Keratinocyte (primary cell): ENCODE measurements around the gene KCNMB3. TPM values are rescaled to one million over a fixed set of nuclear protein-coding genes. Genes with fewer than 3 reads are reported as not detected.

Experiments used
- DNase-seq: peaks from one replicate; pipeline ENCODE4 v3.0.0-alpha.2; 2011; ENCODE audit warnings: low read depth, missing footprints, low spot score
- FAIRE-seq: peaks from 2 replicates; lab custom pipeline; 2011; peaks lifted over from hg19 to GRCh38; lab: Jason Lieb, UNC
- H2AFZ ChIP-seq: 2 replicates; pipeline ENCODE4 v1.6.0; 2012; ENCODE audit warnings: low read length, control low read depth, inconsistent platforms; ENCODE audit not compliant: control insufficient read depth
- H3K27ac ChIP-seq: 2 replicates; pipeline ENCODE4 v1.5.1; 2011; ENCODE audit warnings: low read length; ENCODE audit not compliant: control insufficient read depth, insufficient read depth
- H3K27me3 ChIP-seq: 3 replicates; pipeline ENCODE4 v1.6.0; 2011; ENCODE audit warnings: low read length; ENCODE audit not compliant: control insufficient read depth, insufficient read depth; ENCODE audit errors: extremely low read depth
- H3K36me3 ChIP-seq, 2 experiments: 2 replicates in 1 of 2; 3 replicates in 1 of 2; pipeline ENCODE4 v1.5.1; 2011; ENCODE audit warnings: low read length in 2 of 2, mild to moderate bottlenecking in 1 of 2; ENCODE audit not compliant: control insufficient read depth in 2 of 2, insufficient read depth in 2 of 2; ENCODE audit errors: extremely low read depth in 1 of 2
- H3K4me1 ChIP-seq: 3 replicates; pipeline ENCODE4 v1.5.1; 2011; ENCODE audit warnings: low read length; ENCODE audit not compliant: control insufficient read depth, insufficient read depth; ENCODE audit errors: extremely low read depth
- H3K4me2 ChIP-seq: 3 replicates; pipeline ENCODE4 v1.6.0; 2011; ENCODE audit warnings: low read depth, low read length; ENCODE audit not compliant: control insufficient read depth, insufficient read depth; ENCODE audit errors: extremely low read depth
- H3K4me3 ChIP-seq, 3 experiments: fragments of 200-600 bp in 1 of 3; sonication (generic) in 1 of 3; 2 replicates in 2 of 3; 3 replicates in 1 of 3; pipeline ENCODE4 v1.5.1; 2011 to 2016; ENCODE audit warnings: low read length in 3 of 3, mild to moderate bottlenecking in 3 of 3, control low read depth in 2 of 3, inconsistent platforms in 1 of 3, low read depth in 1 of 3, mixed read lengths in 1 of 3, mixed run types in 1 of 3, moderate library complexity in 1 of 3; ENCODE audit not compliant: control insufficient read depth in 2 of 3, insufficient read depth in 2 of 3; ENCODE audit errors: extremely low read depth in 1 of 3
- H3K79me2 ChIP-seq: 2 replicates; pipeline ENCODE4 v1.6.0; 2012; ENCODE audit warnings: low read length; ENCODE audit not compliant: control insufficient read depth, insufficient read depth
- H3K9ac ChIP-seq: 3 replicates; pipeline ENCODE4 v1.6.0; 2011; ENCODE audit warnings: low read length; ENCODE audit not compliant: control insufficient read depth, insufficient read depth; ENCODE audit errors: extremely low read depth
- H3K9me1 ChIP-seq: 3 replicates; pipeline ENCODE4 v1.6.0; 2011; ENCODE audit warnings: low read length; ENCODE audit not compliant: control insufficient read depth, insufficient read depth; ENCODE audit errors: extremely low read depth
- H3K9me3 ChIP-seq: 2 replicates; pipeline ENCODE4 v1.5.1; 2012; ENCODE audit warnings: low read depth, low read length; ENCODE audit not compliant: control insufficient read depth
- H4K20me1 ChIP-seq: 3 replicates; pipeline ENCODE4 v1.6.0; 2011; ENCODE audit warnings: low read length; ENCODE audit not compliant: control insufficient read depth, insufficient read depth; ENCODE audit errors: extremely low read depth
- CTCF ChIP-seq, 3 experiments: IDR thresholded peaks in 1 of 3; conservative IDR thresholded peaks in 1 of 3; optimal IDR thresholded peaks in 1 of 3; 2 replicates in 2 of 3; 3 replicates in 1 of 3; pipeline versions ENCODE3 to v1.5.1; 2011; ENCODE audit warnings: low read length in 3 of 3, mild to moderate bottlenecking in 3 of 3, moderate library complexity in 2 of 3, control low read depth in 1 of 3, inconsistent platforms in 1 of 3; ENCODE audit not compliant: insufficient read depth in 2 of 3; ENCODE audit errors: extremely low read depth in 1 of 3
- EZH2 ChIP-seq: IDR thresholded peaks from one replicate; pipeline ENCODE4 v1.6.1; 2012; ENCODE audit warnings: inconsistent platforms, mild to moderate bottlenecking, low read length, moderate library complexity
- dilution Hi-C: fragments of 300-500 bp; cut with MboI; formaldehyde crosslinking; loops from one replicate; pipeline ENCODE4 v1.7.0; 2020; ENCODE audit warnings: low sequenced_read_pairs; ENCODE audit not compliant: extremely low pct_ligation_motif_present
- polyA plus RNA-seq, 5 experiments: library from polyadenylated mRNA; depleted of rRNA in 3 of 5; stranded (reverse) in 3 of 5; stranded (forward) in 1 of 5; unstranded in 1 of 5; fragments of >200 nt; gene quantifications; 1 replicate in 1 of 5; 2 replicates in 3 of 5; 3 replicates in 1 of 5; pipeline versions ENCODE4 v1.2.1 to v1.2.3, GENCODE V29; 2011 to 2012; ENCODE audit warnings: missing spikeins in 2 of 5, low read depth in 1 of 5, low replicate concordance in 1 of 5

KCNMB3 gene
- polyA plus RNA-seq, 1 donor (not counting 4 experiments of a cell fraction or from before 2014, with no cell fraction given): 1.00 TPM

GRCh38 chr3:179236669-179237301 is 14.1 kb downstream of the KCNMB3 start:
- Histone ChIP-seq H3K9ac (no peak overlapping the region), H3K4me1 (no peaks in the 10 kb centered on the region), H3K4me2 (no peak overlapping the region), H3K4me3 (no peak overlapping the region), H3K27me3 (no peaks in the 10 kb centered on the region), H4K20me1 (no peaks in the 10 kb centered on the region), H3K36me3 (peaks cover 0 to 3% of the 10 kb centered on the region in 2 experiments), H3K9me1 (no peaks in the 10 kb centered on the region), H3K79me2 (no peaks in the 10 kb centered on the region), H2AFZ (no peak overlapping the region), H3K9me3 (no peaks in the 10 kb centered on the region), H3K27ac (no peak overlapping the region)
- FAIRE-seq (no peak), DNase-seq (no peak)
- dilution Hi-C loops: no loop called here
- TF ChIP-seq CTCF (optimal IDR thresholded peaks at IDR 0.05 in 1 of 3, IDR thresholded peaks at IDR 0.05 in 1 of 3, conservative IDR thresholded peaks at IDR 0.05 in 1 of 3; ENCODE audit: extremely low read depth in 1 of 3, insufficient read depth in 2 of 3, low read length in 3 of 3): no peak
- no peak for TF ChIP-seq EZH2

GRCh38 chr3:179234199-179234598 is 16.7 kb downstream of the KCNMB3 start:
- Histone ChIP-seq H2AFZ (no peak overlapping the region), H4K20me1 (no peaks in the 10 kb centered on the region), H3K9me1 (no peaks in the 10 kb centered on the region), H3K4me3 (no peak overlapping the region), H3K9me3 (no peaks in the 10 kb centered on the region), H3K4me1 (no peaks in the 10 kb centered on the region), H3K27ac (no peak overlapping the region), H3K4me2 (no peak overlapping the region), H3K79me2 (no peaks in the 10 kb centered on the region), H3K36me3 (peaks cover 0 to 3% of the 10 kb centered on the region in 2 experiments), H3K27me3 (no peaks in the 10 kb centered on the region), H3K9ac (no peak overlapping the region)
- no peak for FAIRE-seq
- dilution Hi-C loops: no loop called here
- TF ChIP-seq CTCF (optimal IDR thresholded peaks at IDR 0.05 in 1 of 3, IDR thresholded peaks at IDR 0.05 in 1 of 3, conservative IDR thresholded peaks at IDR 0.05 in 1 of 3; ENCODE audit: extremely low read depth in 1 of 3, insufficient read depth in 2 of 3, low read length in 3 of 3) (no peak), EZH2 (no peak)
- no peak for DNase-seq
